ENCODE measurements around the gene HBG2. TPM values are rescaled to one million over a fixed set of nuclear protein-coding genes. Genes with fewer than 3 reads are reported as not detected.

Gene HBG2
- total and polyA plus RNA-seq, 2 experiments from 2014 or later = not detected

- no peaks in the 10 kb centered on the region for H3K9me3 Mint-ChIP-seq
- H3K27ac Mint-ChIP-seq = no peak within 1 kb of the TSS
- Histone ChIP-seq H4K20me1 (replicated peaks; ENCODE audit: insufficient read depth) (no peaks in the 10 kb centered on the region), H3K4me1 (ENCODE audit: insufficient read depth) (no peaks in the 10 kb centered on the region), H3K27me3 (ENCODE audit: insufficient read depth) (no peaks in the 10 kb centered on the region), H3K9me2 (ENCODE audit: insufficient read depth) (no peaks in the 10 kb centered on the region), H2AFZ (no peak within 1 kb of the TSS), H3K27ac (ENCODE audit: low read depth) (no peak within 1 kb of the TSS), H3K4me2 (no peak within 1 kb of the TSS), H3K36me3 (ENCODE audit: insufficient read depth) (no peaks in the 10 kb centered on the region), H3K4me3 (no peak within 1 kb of the TSS), H3F3A (replicated peaks; ENCODE audit: low read depth) (no peaks in the 10 kb centered on the region), H3K79me2 (replicated peaks; ENCODE audit: insufficient read depth) (no peaks in the 10 kb centered on the region)
- TF ChIP-seq, protein P1, sequence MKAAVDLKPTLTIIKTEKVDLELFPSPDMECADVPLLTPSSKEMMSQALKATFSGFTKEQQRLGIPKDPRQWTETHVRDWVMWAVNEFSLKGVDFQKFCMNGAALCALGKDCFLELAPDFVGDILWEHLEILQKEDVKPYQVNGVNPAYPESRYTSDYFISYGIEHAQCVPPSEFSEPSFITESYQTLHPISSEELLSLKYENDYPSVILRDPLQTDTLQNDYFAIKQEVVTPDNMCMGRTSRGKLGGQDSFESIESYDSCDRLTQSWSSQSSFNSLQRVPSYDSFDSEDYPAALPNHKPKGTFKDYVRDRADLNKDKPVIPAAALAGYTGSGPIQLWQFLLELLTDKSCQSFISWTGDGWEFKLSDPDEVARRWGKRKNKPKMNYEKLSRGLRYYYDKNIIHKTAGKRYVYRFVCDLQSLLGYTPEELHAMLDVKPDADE (IDR thresholded peaks at IDR 0.05) = no peak
- TF ChIP-seq JUNB (IDR thresholded peaks at IDR 0.05; ENCODE audit: unreplicated experiment) (no peak), ZNF331 (CRISPR knock-in tag; IDR thresholded peaks at IDR 0.05; ENCODE audit: low read depth) (no peak), REST (IDR thresholded peaks at IDR 0.05; ENCODE audit: unreplicated experiment) (no peak), ZNF114 (CRISPR knock-in tag; IDR thresholded peaks at IDR 0.05) (no peak), CREB1 (CRISPR knock-in tag; IDR thresholded peaks at IDR 0.05; ENCODE audit: low read depth) (no peak), EZH2phosphoT487 (IDR thresholded peaks at IDR 0.05; ENCODE audit: unreplicated experiment) (no peak), NANOG (IDR thresholded peaks at IDR 0.05; ENCODE audit: borderline replicate concordance) (no peak), STAT1 (IDR thresholded peaks at IDR 0.05; ENCODE audit: unreplicated experiment) (no peak), POLR2AphosphoS5 (IDR thresholded peaks at IDR 0.05; ENCODE audit: low read depth) (no peak), EZH2 (IDR thresholded peaks at IDR 0.05; ENCODE audit: low read depth, unreplicated experiment) (no peak)
- TF ChIP-seq, protein P2, sequence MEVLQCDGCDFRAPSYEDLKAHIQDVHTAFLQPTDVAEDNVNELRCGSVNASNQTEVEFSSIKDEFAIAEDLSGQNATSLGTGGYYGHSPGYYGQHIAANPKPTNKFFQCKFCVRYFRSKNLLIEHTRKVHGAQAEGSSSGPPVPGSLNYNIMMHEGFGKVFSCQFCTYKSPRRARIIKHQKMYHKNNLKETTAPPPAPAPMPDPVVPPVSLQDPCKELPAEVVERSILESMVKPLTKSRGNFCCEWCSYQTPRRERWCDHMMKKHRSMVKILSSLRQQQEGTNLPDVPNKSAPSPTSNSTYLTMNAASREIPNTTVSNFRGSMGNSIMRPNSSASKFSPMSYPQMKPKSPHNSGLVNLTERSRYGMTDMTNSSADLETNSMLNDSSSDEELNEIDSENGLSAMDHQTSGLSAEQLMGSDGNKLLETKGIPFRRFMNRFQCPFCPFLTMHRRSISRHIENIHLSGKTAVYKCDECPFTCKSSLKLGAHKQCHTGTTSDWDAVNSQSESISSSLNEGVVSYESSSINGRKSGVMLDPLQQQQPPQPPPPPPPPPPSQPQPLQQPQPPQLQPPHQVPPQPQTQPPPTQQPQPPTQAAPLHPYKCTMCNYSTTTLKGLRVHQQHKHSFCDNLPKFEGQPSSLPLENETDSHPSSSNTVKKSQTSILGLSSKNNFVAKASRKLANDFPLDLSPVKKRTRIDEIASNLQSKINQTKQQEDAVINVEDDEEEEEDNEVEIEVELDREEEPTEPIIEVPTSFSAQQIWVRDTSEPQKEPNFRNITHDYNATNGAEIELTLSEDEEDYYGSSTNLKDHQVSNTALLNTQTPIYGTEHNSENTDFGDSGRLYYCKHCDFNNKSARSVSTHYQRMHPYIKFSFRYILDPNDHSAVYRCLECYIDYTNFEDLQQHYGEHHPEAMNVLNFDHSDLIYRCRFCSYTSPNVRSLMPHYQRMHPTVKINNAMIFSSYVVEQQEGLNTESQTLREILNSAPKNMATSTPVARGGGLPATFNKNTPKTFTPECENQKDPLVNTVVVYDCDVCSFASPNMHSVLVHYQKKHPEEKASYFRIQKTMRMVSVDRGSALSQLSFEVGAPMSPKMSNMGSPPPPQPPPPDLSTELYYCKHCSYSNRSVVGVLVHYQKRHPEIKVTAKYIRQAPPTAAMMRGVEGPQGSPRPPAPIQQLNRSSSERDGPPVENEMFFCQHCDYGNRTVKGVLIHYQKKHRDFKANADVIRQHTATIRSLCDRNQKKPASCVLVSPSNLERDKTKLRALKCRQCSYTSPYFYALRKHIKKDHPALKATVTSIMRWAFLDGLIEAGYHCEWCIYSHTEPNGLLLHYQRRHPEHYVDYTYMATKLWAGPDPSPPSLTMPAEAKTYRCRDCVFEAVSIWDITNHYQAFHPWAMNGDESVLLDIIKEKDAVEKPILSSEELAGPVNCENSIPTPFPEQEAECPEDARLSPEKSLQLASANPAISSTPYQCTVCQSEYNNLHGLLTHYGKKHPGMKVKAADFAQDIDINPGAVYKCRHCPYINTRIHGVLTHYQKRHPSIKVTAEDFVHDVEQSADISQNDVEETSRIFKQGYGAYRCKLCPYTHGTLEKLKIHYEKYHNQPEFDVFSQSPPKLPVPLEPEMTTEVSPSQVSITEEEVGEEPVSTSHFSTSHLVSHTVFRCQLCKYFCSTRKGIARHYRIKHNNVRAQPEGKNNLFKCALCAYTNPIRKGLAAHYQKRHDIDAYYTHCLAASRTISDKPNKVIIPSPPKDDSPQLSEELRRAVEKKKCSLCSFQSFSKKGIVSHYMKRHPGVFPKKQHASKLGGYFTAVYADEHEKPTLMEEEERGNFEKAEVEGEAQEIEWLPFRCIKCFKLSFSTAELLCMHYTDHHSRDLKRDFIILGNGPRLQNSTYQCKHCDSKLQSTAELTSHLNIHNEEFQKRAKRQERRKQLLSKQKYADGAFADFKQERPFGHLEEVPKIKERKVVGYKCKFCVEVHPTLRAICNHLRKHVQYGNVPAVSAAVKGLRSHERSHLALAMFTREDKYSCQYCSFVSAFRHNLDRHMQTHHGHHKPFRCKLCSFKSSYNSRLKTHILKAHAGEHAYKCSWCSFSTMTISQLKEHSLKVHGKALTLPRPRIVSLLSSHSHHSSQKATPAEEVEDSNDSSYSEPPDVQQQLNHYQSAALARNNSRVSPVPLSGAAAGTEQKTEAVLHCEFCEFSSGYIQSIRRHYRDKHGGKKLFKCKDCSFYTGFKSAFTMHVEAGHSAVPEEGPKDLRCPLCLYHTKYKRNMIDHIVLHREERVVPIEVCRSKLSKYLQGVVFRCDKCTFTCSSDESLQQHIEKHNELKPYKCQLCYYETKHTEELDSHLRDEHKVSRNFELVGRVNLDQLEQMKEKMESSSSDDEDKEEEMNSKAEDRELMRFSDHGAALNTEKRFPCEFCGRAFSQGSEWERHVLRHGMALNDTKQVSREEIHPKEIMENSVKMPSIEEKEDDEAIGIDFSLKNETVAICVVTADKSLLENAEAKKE (CRISPR knock-in tag; IDR thresholded peaks at IDR 0.05) = no peak
- TF ChIP-seq, protein P3, sequence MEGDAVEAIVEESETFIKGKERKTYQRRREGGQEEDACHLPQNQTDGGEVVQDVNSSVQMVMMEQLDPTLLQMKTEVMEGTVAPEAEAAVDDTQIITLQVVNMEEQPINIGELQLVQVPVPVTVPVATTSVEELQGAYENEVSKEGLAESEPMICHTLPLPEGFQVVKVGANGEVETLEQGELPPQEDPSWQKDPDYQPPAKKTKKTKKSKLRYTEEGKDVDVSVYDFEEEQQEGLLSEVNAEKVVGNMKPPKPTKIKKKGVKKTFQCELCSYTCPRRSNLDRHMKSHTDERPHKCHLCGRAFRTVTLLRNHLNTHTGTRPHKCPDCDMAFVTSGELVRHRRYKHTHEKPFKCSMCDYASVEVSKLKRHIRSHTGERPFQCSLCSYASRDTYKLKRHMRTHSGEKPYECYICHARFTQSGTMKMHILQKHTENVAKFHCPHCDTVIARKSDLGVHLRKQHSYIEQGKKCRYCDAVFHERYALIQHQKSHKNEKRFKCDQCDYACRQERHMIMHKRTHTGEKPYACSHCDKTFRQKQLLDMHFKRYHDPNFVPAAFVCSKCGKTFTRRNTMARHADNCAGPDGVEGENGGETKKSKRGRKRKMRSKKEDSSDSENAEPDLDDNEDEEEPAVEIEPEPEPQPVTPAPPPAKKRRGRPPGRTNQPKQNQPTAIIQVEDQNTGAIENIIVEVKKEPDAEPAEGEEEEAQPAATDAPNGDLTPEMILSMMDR (conservative IDR thresholded peaks at IDR 0.05; ENCODE audit: low read depth in 2 of 2) = no peak
- no peak within 1 kb of the TSS for H3K4me3 Mint-ChIP-seq
- H3K36me3 Mint-ChIP-seq (ENCODE audit: low read depth) = no peaks in the 10 kb centered on the region
- no peaks in the 10 kb centered on the region for H3K27me3 Mint-ChIP-seq (ENCODE audit: insufficient read depth, low read depth, poor library complexity)
- H3K4me1 Mint-ChIP-seq = peaks cover 10% of the 10 kb centered on the region; the same call in 2 of the 3 replicates
- no peak for ATAC-seq
- no peak for DNase-seq (ENCODE audit: low spot score)
These were observed 15.2 kb upstream of the HBG2 start, which contains the start of gene HBE1 for GRCh38 chr11:5269715-5270147. TSS of gene HBE1 (minus strand) at chr11:5269945. CDS start at chr11:5269890, 55 bp downstream.

All from GM23338 (cell line).